COLO829 (cell line): ENCODE data around the gene CWF19L1.
A peak's percentile ranks its signal among the peaks of the same experiment; 100 is the strongest.
"Not testable (repeated sequence)": the region's sequence is repeated elsewhere in the genome, so short reads cannot be mapped to it uniquely, and the experiment has no call there.

Experiments used
- DNase-seq: peaks from one replicate; pipeline ENCODE4 v3.0.0; 2012; ENCODE audit warnings: low spot score

Gene CWF19L1

DNA sequence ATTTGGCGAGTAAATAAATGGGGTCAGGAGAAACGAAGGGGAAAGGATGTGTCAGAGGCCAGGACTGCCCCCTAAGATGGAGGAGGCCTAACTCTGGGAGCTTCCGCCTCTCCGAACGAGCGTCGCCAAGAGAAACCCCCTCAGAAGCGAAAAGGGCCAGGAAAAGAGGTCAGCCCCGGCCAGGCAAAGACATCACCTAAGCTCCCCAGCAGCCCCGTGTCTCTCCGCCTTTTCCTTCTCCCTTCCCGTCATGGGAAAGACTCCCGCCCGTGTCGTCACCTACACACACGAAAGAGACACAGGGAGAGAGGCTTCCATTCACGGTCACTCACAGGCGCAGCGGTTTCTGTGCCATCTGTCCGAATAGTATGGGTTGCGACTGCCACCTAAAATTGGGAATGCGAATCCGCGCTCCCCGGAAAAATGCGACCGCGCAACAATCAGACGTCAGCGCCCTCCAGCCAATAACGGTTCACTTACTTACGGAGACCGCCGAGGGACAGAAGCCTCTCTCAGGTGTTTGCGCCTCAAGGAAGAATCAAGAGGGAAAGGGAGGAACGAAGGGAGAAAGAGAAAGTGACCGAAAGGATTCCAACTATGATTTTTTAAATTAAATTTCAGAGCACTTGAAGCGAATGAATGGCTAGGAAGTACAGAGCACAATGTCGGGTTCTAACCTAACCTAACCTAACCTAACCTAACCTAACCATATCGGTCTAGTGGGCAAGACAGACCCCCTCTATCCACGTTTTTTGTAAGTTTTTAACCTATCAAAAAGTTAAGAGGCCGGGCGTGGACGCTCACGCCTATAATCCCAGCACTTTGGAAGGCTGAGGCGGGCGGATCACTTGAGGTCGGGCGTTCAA lies at the start of gene CWF19L1:
CWF19L1 (minus strand) TSS at position 400 of the 866 bp plus-strand sequence; CDS start at position 355, 45 bp downstream.
- peak; percentile 60 for DNase-seq

DNA sequence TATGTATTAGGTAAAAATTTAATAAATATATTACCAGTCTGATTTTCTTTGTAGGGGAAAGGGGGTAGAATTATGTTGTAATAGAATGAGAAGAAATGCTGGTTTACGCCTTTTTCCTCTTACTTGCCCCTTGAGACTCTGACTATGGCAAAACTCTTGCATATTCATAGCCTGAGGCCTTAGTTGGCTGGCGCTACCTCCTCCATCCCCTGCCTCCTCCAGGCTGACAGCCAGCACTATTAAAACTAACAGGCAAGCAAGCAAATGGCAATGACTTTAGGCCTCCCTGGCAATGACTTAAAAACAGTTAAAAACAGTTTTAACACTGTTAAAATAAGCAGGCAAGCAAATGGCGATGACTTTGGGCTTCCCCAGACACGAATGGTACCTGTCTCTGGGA lies 48.2 kb upstream of the CWF19L1 start:
- no peak for DNase-seq

DNA sequence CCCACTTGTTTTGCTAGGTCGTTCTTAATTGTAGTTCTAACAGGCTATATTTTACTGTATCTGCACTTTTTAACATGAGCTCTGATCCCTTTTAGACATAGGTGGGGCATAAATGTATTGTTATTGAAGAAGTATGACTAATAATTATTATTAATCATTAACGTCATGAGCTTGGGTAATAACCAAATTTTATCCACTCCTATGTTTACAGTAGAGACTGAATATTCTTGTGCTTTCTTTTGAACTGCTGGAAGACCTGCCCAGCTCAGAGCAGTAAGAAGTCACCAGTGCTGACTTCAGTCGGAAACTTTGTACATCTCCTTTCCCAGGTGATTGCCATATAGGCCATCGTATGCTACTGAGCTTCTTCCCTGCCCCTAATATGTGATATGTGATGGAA lies 43.9 kb upstream of the CWF19L1 start:
- no peak for DNase-seq

DNA sequence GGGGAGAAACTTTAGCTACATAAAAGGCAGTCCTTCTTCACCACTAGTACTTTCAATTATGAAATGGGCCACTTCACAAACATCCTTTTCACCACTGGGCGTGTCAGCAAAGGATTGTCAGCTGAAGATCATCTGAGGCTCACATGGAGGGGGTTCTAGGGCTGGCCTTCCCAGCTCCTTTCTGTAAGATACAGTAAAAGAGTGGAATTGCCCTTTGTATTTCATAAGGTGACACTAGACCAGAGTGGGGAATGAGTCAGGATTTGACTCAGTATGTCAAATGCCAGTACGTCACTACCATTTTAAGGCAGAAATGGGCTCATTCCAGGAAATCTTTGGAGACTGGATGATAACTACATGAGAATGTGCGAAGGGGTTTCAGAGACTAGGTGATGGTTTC lies 40.2 kb upstream of the CWF19L1 start:
- no peak for DNase-seq

- no peak for DNase-seq
Measured at GRCh38 chr10:100306861-100307260, 39.4 kb upstream of the CWF19L1 start.

DNA sequence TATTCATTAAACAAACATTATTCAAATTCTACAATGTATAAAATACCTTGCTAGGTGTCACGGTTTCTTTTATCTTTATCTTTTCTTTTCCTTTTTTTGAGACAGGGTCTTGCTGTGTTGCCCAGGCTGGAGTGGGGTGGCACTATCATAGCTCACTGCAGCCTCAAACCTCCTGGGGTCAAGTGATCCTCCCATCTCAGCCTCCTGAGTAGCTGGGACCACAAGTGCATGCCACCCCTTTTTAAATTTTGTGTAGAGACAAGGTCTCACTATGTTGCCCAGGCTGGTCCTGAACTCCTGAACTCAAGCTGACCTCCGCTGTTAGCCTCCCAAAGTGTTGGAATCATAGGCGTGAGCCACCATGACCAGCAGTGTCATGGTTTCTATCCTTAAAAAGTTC lies 37.0 kb upstream of the CWF19L1 start:
- no peak for DNase-seq

DNA sequence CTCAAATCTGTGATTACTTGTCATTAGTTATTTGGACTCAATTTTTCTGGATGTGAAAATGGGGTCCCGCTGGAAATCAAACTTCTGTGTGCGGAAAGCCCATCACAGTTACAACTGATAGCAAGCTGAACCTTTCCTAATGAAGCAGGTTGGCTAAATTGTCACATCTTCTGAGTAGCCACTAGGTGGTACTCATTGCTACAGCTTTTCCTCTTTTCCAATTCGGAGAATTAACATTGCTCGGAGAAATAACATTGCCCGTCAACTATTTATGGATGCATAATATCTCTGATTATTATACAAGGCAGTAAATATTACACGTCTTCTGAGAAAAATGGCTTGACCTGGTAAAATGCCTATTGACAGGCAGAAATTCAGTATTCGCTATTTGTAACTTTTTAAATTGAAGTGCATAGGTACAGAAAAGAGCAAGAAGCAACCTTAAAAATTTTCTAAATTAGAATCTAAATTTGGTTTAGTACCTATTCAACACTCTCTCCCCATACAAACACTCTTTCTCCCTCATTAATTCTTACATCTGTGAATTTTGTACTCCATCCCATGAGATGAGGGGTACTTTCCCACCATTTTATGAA lies 36.4 kb upstream of the CWF19L1 start:
- DNase-seq = peak; percentile 48

- DNase-seq = not testable (repeated sequence)
Measured at GRCh38 chr10:100301123-100301522, 33.7 kb upstream of the CWF19L1 start.

DNA sequence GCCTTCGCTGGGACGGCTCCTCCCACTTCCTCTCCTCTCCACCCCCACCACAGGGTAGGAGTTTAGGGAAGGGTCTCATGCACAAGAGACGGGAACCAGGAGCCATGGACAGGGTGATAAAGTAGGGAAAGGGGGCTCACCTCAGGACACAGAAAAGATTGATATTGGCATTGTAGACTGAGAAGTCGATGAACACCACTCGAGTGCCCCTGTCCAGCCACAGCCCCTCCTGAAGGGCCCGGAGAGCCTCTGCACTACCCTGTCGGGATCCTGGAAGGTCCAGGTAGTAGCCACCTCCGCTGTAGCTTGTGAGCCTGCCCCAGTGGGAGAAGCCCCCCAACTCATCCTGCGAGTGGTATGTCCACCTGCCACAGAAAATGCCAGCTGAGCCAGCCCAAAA lies 29.8 kb upstream of the CWF19L1 start:
- DNase-seq = no peak

- no peak for DNase-seq
Measured at GRCh38 chr10:100293066-100293465, 25.6 kb upstream of the CWF19L1 start.

DNA sequence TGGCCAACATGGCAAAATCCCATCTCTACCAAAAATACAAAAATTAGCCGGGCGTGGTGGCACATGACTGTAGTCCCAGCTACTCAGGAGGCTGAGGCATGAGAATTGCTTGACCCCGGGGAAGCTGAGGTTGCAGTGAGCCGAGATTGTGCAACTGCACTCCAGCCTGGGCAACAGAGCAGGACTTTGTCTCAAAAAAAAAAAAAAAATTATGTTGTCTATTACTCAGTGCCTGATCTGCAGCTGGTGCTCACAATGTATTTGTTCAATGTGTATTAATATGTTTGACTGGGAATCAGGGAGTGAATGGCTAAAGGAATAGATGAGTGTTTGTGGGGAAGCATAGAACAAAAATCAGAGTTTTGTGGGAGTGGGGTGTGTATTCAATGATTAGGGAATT lies 24.9 kb upstream of the CWF19L1 start:
- not testable (repeated sequence) for DNase-seq

DNA sequence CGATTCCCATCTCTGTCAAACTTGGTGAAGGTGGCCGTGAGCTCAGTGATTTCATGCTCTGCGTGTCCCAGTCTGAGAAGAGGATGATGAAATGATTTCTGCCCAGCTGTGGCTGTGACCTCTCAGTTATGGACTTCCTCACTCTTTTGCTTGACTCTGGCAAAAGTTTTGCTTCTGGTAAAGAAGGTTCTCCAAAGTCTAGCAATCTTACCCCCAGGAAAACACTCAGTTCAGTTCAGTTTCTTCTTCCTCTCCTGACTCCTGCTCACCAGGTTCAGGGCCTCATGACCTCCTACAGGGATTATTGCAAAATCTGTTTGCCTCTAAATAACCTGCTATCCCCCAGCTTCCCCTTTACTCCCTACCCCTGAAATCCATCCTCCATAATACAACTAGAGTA lies 23.9 kb upstream of the CWF19L1 start:
- no peak for DNase-seq

DNA sequence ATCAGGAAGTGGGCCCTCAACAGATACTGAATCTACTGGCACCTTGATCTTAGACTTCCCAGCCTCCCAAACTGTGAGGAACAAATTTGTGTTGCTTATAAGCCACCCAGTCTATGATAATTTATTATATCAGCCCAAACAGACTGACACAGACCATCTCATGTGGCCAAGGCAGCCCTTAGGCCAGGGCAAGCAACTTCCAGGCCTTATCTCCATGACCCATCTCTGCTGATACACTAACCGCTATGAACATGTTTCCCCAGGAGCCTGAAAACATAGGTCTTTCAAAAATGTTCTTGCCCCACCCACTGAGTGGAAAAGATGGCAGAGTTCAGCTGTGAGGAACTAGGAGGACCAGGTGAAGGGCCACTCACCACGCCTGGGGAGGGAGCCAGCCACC lies 22.2 kb upstream of the CWF19L1 start:
- DNase-seq = no peak

DNA sequence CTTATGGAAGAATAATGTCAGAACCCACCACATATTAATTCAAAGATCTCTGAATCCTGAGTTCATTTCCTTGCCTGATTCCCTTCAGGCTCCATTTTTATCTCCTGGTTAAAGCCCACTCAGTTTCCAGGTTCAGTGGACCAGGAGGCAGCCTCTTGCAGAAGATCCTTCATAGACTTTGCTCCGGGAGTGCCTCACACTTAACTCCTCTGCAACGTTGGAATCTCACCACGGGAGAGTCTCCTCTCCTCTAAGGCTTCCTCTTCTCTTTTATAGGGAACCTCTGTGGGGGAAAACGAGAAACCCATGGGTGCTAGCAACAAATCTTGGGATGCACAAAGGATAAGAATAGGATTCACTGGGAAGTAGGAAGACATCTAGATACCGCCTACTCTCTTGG lies 20.8 kb upstream of the CWF19L1 start:
- no peak for DNase-seq

DNA sequence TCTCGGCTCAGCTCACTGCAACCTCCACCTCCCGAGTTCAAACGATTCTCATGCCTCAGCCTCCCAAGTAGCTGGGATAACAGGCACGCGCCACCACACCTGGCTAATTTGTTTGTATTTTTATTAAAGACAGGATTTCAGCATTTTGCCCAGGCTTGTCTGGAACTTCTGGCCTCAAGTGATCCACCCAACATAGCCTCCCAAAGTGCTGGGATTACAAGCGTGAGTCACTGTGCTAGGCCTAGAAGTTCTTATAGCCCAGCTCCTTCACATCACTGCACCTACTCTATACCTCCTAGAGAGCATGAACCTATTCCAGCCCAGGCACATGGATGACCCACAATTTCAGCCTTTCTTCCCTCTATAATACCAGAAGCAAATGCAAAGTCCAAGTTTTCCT lies 20.3 kb upstream of the CWF19L1 start:
- DNase-seq = no peak

DNA sequence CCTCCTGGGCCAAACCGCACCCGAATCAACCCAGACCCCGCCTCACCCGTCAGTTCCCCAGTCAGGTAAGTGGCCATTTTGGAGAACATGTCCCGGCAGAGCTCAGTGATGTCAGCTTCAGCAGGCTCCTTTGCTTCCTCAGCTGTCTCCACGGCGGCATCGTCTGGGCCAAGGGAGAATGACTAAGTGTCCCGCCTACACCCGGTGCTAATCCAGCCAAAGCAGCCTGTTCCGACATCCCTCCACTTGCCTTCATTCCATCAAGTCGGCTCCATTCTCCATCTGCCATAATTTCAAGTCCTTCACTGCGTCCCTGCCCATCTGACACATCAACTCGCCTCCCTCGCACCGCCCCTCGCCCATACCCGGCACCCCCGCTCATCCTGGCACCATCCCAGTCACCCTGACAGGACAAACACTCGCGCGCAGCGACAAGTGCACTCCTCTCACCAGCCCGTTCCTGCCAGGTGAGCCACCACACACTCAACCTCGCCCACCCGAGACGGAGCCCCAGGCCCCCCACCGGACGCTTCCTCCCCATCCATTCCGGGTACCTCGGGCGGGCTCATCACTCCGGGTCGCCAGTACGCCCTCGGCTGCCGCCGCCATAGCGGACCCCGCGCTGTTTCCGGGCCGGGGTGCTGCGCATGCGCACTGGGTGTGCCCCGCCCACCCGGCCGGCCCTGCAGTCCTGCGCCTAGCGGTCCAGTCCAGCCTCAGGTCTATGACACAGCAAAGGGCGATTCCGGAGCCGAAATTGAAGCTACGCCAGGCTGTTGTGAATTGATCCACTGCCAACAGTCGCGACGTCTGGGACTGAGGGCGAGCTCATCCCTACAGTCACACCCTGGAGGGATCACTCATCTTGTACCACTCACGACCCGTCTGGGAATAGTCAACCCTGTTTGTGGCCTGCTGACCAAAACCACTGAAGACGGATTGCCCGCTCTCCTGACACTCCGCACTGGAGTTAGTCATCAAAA lies 18.9 kb upstream of the CWF19L1 start, which contains the start of gene BLOC1S2:
BLOC1S2 (minus strand) TSS at position 630 of the 983 bp plus-strand sequence; CDS start at position 609, 21 bp downstream.
- peak; percentile 93 for DNase-seq

DNA sequence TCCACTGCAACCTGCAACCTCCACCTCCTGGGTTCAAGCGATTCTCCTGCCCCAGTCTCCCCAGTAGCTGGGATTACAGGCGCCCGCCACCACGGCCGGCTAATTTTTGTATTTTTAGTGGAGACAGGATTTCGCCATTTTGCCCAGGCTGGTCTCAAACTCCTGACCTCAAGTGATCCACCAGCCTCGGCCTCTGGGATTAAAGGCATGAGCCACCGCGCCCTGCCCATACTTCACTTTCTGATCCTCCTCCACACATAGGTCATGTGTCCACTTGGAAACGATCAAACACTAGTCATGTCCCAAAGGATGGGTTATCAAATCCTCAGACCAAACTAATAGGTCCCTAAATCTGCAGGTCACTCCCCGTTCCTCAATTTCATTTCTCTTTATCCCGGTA lies 17.9 kb upstream of the CWF19L1 start:
- DNase-seq = not testable (repeated sequence)

- no peak for DNase-seq
Measured at GRCh38 chr10:100282907-100283306, 15.5 kb upstream of the CWF19L1 start.

GRCh38 chr10:100276971-100277370 lies 9.5 kb upstream of the CWF19L1 start:
- DNase-seq = not testable (repeated sequence)

DNA sequence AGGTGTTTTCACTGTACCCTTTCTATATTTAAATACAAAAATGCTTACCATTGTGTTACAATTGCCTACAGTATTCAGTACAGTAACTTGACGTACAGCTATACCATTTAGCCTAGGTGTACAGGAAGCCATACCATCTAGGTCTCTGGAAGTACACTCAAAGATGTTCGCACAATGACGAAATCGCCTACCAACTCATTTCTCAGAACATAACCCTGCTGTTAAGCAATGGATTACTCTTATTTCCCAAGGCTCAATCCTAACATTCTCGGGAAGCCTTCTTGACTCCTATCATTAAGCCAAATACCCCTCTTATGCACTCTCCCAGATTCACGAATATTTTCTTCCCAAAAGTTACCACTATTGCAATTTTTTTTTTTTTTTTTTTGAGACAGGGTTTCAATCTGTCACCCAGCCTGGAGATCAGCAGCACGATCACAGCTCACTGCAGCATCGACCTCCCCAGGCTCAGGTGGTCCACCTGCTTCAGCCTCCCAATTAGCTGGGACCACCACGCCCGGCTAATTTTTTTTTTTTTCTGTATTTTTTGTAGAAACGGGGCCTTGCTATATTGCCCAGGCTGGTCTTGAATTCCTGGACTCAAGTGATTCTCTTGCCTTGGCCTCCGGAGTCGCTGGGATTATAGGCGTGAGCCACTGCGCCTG lies 1.5 kb downstream of the CWF19L1 start:
- no peak for DNase-seq

DNA sequence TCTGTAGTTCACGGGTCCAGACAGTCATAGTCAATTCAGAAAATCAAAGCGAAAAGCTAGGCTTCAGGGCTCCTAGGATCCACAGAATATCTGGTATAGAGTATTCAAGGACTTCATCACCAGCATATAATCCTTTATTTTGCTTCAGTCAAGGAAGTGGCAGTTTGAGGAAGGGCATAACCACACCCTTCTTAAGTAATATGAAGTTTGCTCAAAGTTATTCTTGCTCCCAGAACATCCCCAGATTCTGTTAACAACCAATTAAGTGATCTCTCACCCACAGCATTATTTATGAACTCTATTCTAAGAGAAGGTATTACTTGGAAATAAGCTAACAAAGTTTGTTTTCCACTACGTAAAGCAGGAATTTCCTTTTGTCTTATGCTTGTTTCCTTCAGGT lies 13.2 kb downstream of the CWF19L1 start:
- DNase-seq = no peak

GRCh38 chr10:100253041-100253440 lies 14.4 kb downstream of the CWF19L1 start:
- DNase-seq = no peak
